Measurements from ENCODE around the gene LGALS9.
"Not testable (repeated sequence)": the region's sequence is repeated elsewhere in the genome, so short reads cannot be mapped to it uniquely, and the experiment has no call there.

The LGALS9 gene

GRCh38 chr17:27603880-27604794 is 26.9 kb upstream of the LGALS9 start:
- no peak for DNase-seq

GRCh38 chr17:27605409-27605808 is 25.6 kb upstream of the LGALS9 start:
- DNase-seq = no peak

GRCh38 chr17:27607521-27608091 is 23.4 kb upstream of the LGALS9 start:
- DNase-seq = no peak

- no peak for DNase-seq
Observed at GRCh38 chr17:27608328-27609230, 22.4 kb upstream of the LGALS9 start.

- DNase-seq = no peak
Observed at GRCh38 chr17:27609611-27610303, 21.2 kb upstream of the LGALS9 start.

- no peak for DNase-seq
Observed at GRCh38 chr17:27610304-27610677, 20.7 kb upstream of the LGALS9 start.

GRCh38 chr17:27612160-27612770 is 18.7 kb upstream of the LGALS9 start:
- DNase-seq = no peak

GRCh38 chr17:27613433-27613832 is 17.6 kb upstream of the LGALS9 start:
- DNase-seq = no peak

- DNase-seq = no peak
Observed at GRCh38 chr17:27615121-27615520, 15.9 kb upstream of the LGALS9 start.

- DNase-seq = no peak
Observed at GRCh38 chr17:27616414-27616813, 14.6 kb upstream of the LGALS9 start.

GRCh38 chr17:27618417-27618816 is 12.6 kb upstream of the LGALS9 start:
- no peak for DNase-seq

GRCh38 chr17:27620721-27621120 is 10.3 kb upstream of the LGALS9 start:
- no peak for DNase-seq

GRCh38 chr17:27621536-27621935 is 9.5 kb upstream of the LGALS9 start:
- no peak for DNase-seq

- DNase-seq = no peak
Observed at GRCh38 chr17:27621942-27622559, 8.9 kb upstream of the LGALS9 start.

GRCh38 chr17:27622986-27623385 is 8.0 kb upstream of the LGALS9 start:
- no peak for DNase-seq

- DNase-seq = no peak
Observed at GRCh38 chr17:27623614-27624013, 7.4 kb upstream of the LGALS9 start.

- DNase-seq = no peak
Observed at GRCh38 chr17:27624539-27624938, 6.4 kb upstream of the LGALS9 start.

- no peak for DNase-seq
Observed at GRCh38 chr17:27625856-27626255, 5.1 kb upstream of the LGALS9 start.

GRCh38 chr17:27627514-27627913 is 3.5 kb upstream of the LGALS9 start:
- DNase-seq = no peak

GRCh38 chr17:27628376-27628775 is 2.6 kb upstream of the LGALS9 start:
- no peak for DNase-seq

- not testable (repeated sequence) for DNase-seq
Observed at GRCh38 chr17:27629260-27629659, 1.7 kb upstream of the LGALS9 start.

- no peak for DNase-seq
Observed at GRCh38 chr17:27631411-27631760, 398 bp downstream of the LGALS9 start.
